Activated naive CD8-positive, alpha-beta T cell treated with anti-CD3 and anti-CD28 coated beads, Interleukin-2, amount 50 U/mL, for 24 hours (primary cell): Measurements from ENCODE around the gene ARNT2.

Experiments used
- ATAC-seq: fragments of 150-1000 bp; cut with Tn5 transposase; one replicate; pipeline ENCODE4 v1.10.0; 2021
- DNase-seq: peaks from one replicate; pipeline ENCODE4 v3.0.0; 2021
- H3K27ac Mint-ChIP-seq: one replicate; pipeline ENCODE4 v1.8.0; 2021; ENCODE audit warnings: mild to moderate bottlenecking, mixed read lengths
- H3K27me3 Mint-ChIP-seq: one replicate; pipeline ENCODE4 v1.8.0; 2021; ENCODE audit warnings: mixed read lengths
- H3K36me3 Mint-ChIP-seq: one replicate; pipeline ENCODE4 v1.8.0; 2021; ENCODE audit warnings: low read depth, mixed read lengths
- H3K4me1 Mint-ChIP-seq: one replicate; pipeline ENCODE4 v1.8.0; 2021; ENCODE audit warnings: mixed read lengths
- H3K4me3 Mint-ChIP-seq: one replicate; pipeline ENCODE4 v1.8.0; 2021; ENCODE audit warnings: mild to moderate bottlenecking, moderate library complexity, mixed read lengths
- H3K9me3 Mint-ChIP-seq: one replicate; pipeline ENCODE4 v1.8.0; 2021; ENCODE audit warnings: mixed read lengths

The ARNT2 gene

GRCh38 chr15:80492874-80493273, 88.7 kb downstream of the ARNT2 start:
- Mint-ChIP-seq H3K4me3 (no peak overlapping the region), H3K27ac (no peak overlapping the region), H3K4me1 (no peaks in the 10 kb centered on the region), H3K36me3 (no peaks in the 10 kb centered on the region), H3K9me3 (no peaks in the 10 kb centered on the region), H3K27me3 (peaks cover 9% of the 10 kb centered on the region)
- no peak for DNase-seq
- no peak for ATAC-seq

GRCh38 chr15:80494351-80494751, 90.2 kb downstream of the ARNT2 start:
- Mint-ChIP-seq H3K9me3 (no peaks in the 10 kb centered on the region), H3K36me3 (no peaks in the 10 kb centered on the region), H3K4me1 (no peaks in the 10 kb centered on the region), H3K4me3 (no peak overlapping the region), H3K27ac (no peak overlapping the region), H3K27me3 (peaks cover 9% of the 10 kb centered on the region)
- DNase-seq (no peak), ATAC-seq (no peak)

- no peaks in the 10 kb centered on the region for H3K9me3 Mint-ChIP-seq
- DNase-seq = no peak
- peaks cover 9% of the 10 kb centered on the region for H3K27me3 Mint-ChIP-seq
- H3K4me1 Mint-ChIP-seq = no peaks in the 10 kb centered on the region
- no peak overlapping the region for H3K4me3 Mint-ChIP-seq
- no peaks in the 10 kb centered on the region for H3K36me3 Mint-ChIP-seq
- ATAC-seq = no peak
- no peak overlapping the region for H3K27ac Mint-ChIP-seq
These were observed 90.6 kb downstream of the ARNT2 start for GRCh38 chr15:80494756-80495155.

- no peak overlapping the region for H3K4me3 Mint-ChIP-seq
- H3K36me3 Mint-ChIP-seq = no peaks in the 10 kb centered on the region
- ATAC-seq = no peak
- peaks cover 9% of the 10 kb centered on the region for H3K27me3 Mint-ChIP-seq
- H3K27ac Mint-ChIP-seq = no peak overlapping the region
- no peaks in the 10 kb centered on the region for H3K9me3 Mint-ChIP-seq
- no peaks in the 10 kb centered on the region for H3K4me1 Mint-ChIP-seq
- no peak for DNase-seq
These were observed 91.3 kb downstream of the ARNT2 start for GRCh38 chr15:80495401-80495942.

- Mint-ChIP-seq H3K27ac (no peak overlapping the region), H3K4me1 (no peaks in the 10 kb centered on the region), H3K27me3 (peaks cover 5% of the 10 kb centered on the region), H3K36me3 (no peaks in the 10 kb centered on the region), H3K4me3 (no peak overlapping the region), H3K9me3 (no peaks in the 10 kb centered on the region)
- DNase-seq (no peak), ATAC-seq (no peak)
These were observed 91.9 kb downstream of the ARNT2 start for GRCh38 chr15:80496096-80496495.

GRCh38 chr15:80497221-80497620, 93.0 kb downstream of the ARNT2 start:
- no peak overlapping the region for H3K4me3 Mint-ChIP-seq
- DNase-seq (no peak), ATAC-seq (no peak)
- peaks cover 4% of the 10 kb centered on the region for H3K27me3 Mint-ChIP-seq
- no peak overlapping the region for H3K27ac Mint-ChIP-seq
- H3K36me3 Mint-ChIP-seq = no peaks in the 10 kb centered on the region
- H3K4me1 Mint-ChIP-seq = no peaks in the 10 kb centered on the region
- no peaks in the 10 kb centered on the region for H3K9me3 Mint-ChIP-seq

GRCh38 chr15:80498652-80499051, 94.5 kb downstream of the ARNT2 start:
- Mint-ChIP-seq H3K9me3 (no peaks in the 10 kb centered on the region), H3K27ac (no peak overlapping the region), H3K4me1 (no peaks in the 10 kb centered on the region), H3K27me3 (peaks cover 2% of the 10 kb centered on the region), H3K36me3 (no peaks in the 10 kb centered on the region), H3K4me3 (no peak overlapping the region)
- ATAC-seq (no peak), DNase-seq (no peak)

GRCh38 chr15:80500021-80500420, 95.8 kb downstream of the ARNT2 start:
- Mint-ChIP-seq H3K27me3 (peaks cover 2% of the 10 kb centered on the region), H3K4me1 (no peaks in the 10 kb centered on the region), H3K36me3 (no peaks in the 10 kb centered on the region), H3K9me3 (peaks cover 4% of the 10 kb centered on the region), H3K4me3 (no peak overlapping the region), H3K27ac (no peak overlapping the region)
- DNase-seq (no peak), ATAC-seq (no peak)

- ATAC-seq (no peak), DNase-seq (no peak)
- Mint-ChIP-seq H3K36me3 (no peaks in the 10 kb centered on the region), H3K27ac (no peak overlapping the region), H3K27me3 (peaks cover 2% of the 10 kb centered on the region), H3K4me3 (no peak overlapping the region), H3K9me3 (peaks cover 4% of the 10 kb centered on the region), H3K4me1 (no peaks in the 10 kb centered on the region)
These were observed 97.3 kb downstream of the ARNT2 start for GRCh38 chr15:80501476-80501875.

- H3K36me3 Mint-ChIP-seq = no peaks in the 10 kb centered on the region
- H3K4me1 Mint-ChIP-seq = no peaks in the 10 kb centered on the region
- ATAC-seq = no peak
These were observed 98.6 kb downstream of the ARNT2 start for GRCh38 chr15:80502782-80503181.

GRCh38 chr15:80503319-80503952, 99.3 kb downstream of the ARNT2 start:
- Mint-ChIP-seq H3K27ac (no peak overlapping the region), H3K4me3 (no peak overlapping the region), H3K4me1 (no peaks in the 10 kb centered on the region), H3K27me3 (peaks cover 2% of the 10 kb centered on the region), H3K36me3 (no peaks in the 10 kb centered on the region), H3K9me3 (peaks cover 4% of the 10 kb centered on the region)
- DNase-seq (no peak), ATAC-seq (no peak)

More at GRCh38 chr15:80502782-80503181, 98.6 kb downstream of the ARNT2 start:
- DNase-seq = no peak
- H3K4me3 Mint-ChIP-seq = no peak overlapping the region
- H3K27me3 Mint-ChIP-seq = peaks cover 2% of the 10 kb centered on the region
- peaks cover 4% of the 10 kb centered on the region for H3K9me3 Mint-ChIP-seq
- H3K27ac Mint-ChIP-seq = no peak overlapping the region

- Mint-ChIP-seq H3K27ac (no peak overlapping the region), H3K4me3 (no peak overlapping the region), H3K36me3 (peaks cover under 1% of the 10 kb centered on the region), H3K9me3 (peaks cover 5% of the 10 kb centered on the region), H3K27me3 (peaks cover 2% of the 10 kb centered on the region), H3K4me1 (peaks cover 6% of the 10 kb centered on the region)
- DNase-seq = no peak
- no peak for ATAC-seq
These were observed 100.7 kb downstream of the ARNT2 start for GRCh38 chr15:80504931-80505330.

- H3K36me3 Mint-ChIP-seq = peaks cover 1% of the 10 kb centered on the region
- ATAC-seq = no peak
These were observed 102.2 kb downstream of the ARNT2 start for GRCh38 chr15:80506286-80506893.

GRCh38 chr15:80507131-80507530, 102.9 kb downstream of the ARNT2 start:
- no peak for DNase-seq
- Mint-ChIP-seq H3K4me1 (peaks cover 11% of the 10 kb centered on the region), H3K27me3 (peaks cover 2% of the 10 kb centered on the region), H3K36me3 (peaks cover 1% of the 10 kb centered on the region), H3K4me3 (no peak overlapping the region), H3K27ac (no peak overlapping the region), H3K9me3 (peaks cover 8% of the 10 kb centered on the region)
- ATAC-seq = no peak

More at GRCh38 chr15:80506286-80506893, 102.2 kb downstream of the ARNT2 start:
- peaks cover 11% of the 10 kb centered on the region for H3K4me1 Mint-ChIP-seq
- peaks cover 2% of the 10 kb centered on the region for H3K27me3 Mint-ChIP-seq
- DNase-seq = no peak
- H3K27ac Mint-ChIP-seq = no peak overlapping the region
- H3K9me3 Mint-ChIP-seq = peaks cover 8% of the 10 kb centered on the region
- no peak overlapping the region for H3K4me3 Mint-ChIP-seq

GRCh38 chr15:80507638-80508316, 103.6 kb downstream of the ARNT2 start:
- Mint-ChIP-seq H3K36me3 (peaks cover 1% of the 10 kb centered on the region), H3K9me3 (peaks cover 8% of the 10 kb centered on the region), H3K4me3 (no peak overlapping the region), H3K4me1 (peaks cover 11% of the 10 kb centered on the region), H3K27ac (no peak overlapping the region), H3K27me3 (peaks cover 2% of the 10 kb centered on the region)
- ATAC-seq (no peak), DNase-seq (no peak)
